Activated CD8-positive, alpha-beta T cell treated with anti-CD3 and anti-CD28 coated beads for 36 hours (primary cell): ENCODE data around the gene REC8. TPM values are rescaled to one million over a fixed set of nuclear protein-coding genes. Genes with fewer than 3 reads are reported as not detected.

ENCODE experiments used
- ATAC-seq: fragments of 200-7000 bp; cut with Tn5 transposase; one replicate; pipeline ENCODE4 v1.10.0; 2021; ENCODE audit warnings: mild to moderate bottlenecking, moderate library complexity
- CTCF ChIA-PET: fragments of 350-600 bp; sonication (Branson Sonifier 250); formaldehyde crosslinking; loops from one replicate; lab custom pipeline; 2021; ENCODE audit warnings: antibody characterized with exemption; lab: Charles Lee
- POLR2A ChIA-PET: fragments of 350-600 bp; sonication (Branson Sonifier 250); formaldehyde crosslinking; loops from one replicate; lab custom pipeline; 2021; ENCODE audit warnings: antibody characterized with exemption; lab: Charles Lee
- DNase-seq: peaks from one replicate; pipeline ENCODE4 v3.0.0-alpha.2; 2020
- H3K27ac Mint-ChIP-seq: one replicate; pipeline ENCODE4 v1.8.0; 2021; ENCODE audit warnings: mild to moderate bottlenecking, mixed read lengths
- H3K27me3 Mint-ChIP-seq: one replicate; pipeline ENCODE4 v1.8.0; 2021; ENCODE audit warnings: mixed read lengths
- H3K36me3 Mint-ChIP-seq: one replicate; pipeline ENCODE4 v1.8.0; 2021; ENCODE audit warnings: low read depth, mixed read lengths
- H3K4me1 Mint-ChIP-seq: one replicate; pipeline ENCODE4 v1.8.0; 2021; ENCODE audit warnings: low read depth, mixed read lengths
- H3K4me3 Mint-ChIP-seq: one replicate; pipeline ENCODE4 v1.8.0; 2021; ENCODE audit warnings: mild to moderate bottlenecking, moderate library complexity, mixed read lengths
- H3K9me3 Mint-ChIP-seq: one replicate; pipeline ENCODE4 v1.8.0; 2021; ENCODE audit warnings: mixed read lengths
- intact Hi-C: fragments of 100-400 bp; cut with micrococcal nuclease; formaldehyde crosslinking; loops from one replicate; pipeline ENCODE4 v1.10.0; 2022
- total RNA-seq, 2 experiments: library from RNA; stranded (reverse); gene quantifications; one replicate each; pipeline ENCODE4 v1.2.3, GENCODE V29; 2021
- TF ChIP-seq, protein P1 (sequence below): fragments of 200-600 bp; IDR thresholded peaks from one replicate; pipeline ENCODE4 v1.8.0; 2022; ENCODE audit warnings: antibody characterized with exemption, mild to moderate bottlenecking

REC8 gene
- total RNA-seq, 2 experiments from 2014 or later: 25.0 to 32.9 TPM

DNA sequence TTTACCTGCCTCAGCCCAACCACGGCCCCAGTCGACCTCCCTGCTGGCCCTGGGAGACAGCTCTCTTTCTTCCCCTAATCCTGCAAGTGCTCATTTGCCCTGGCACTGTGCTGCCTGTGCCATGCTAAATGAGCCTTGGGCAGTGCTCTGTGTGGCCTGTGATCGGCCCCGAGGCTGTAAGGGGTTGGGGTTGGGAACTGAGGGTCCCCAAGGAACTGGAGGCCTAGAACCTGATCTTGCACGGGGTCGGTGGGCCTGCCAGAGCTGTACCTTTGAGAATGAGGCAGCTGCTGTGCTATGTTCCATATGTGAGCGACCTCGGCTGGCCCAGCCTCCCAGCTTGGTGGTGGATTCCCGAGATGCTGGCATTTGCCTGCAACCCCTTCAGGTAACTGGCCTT is 21.8 kb upstream of the REC8 start:
- intact Hi-C loops: no loop called here
- DNase-seq (no peak), ATAC-seq (no peak)
- Mint-ChIP-seq H3K4me1 (peaks cover 35% of the 10 kb centered on the region), H3K36me3 (peaks cover 56% of the 10 kb centered on the region), H3K27ac (peak overlapping the region; percentile 12), H3K9me3 (no peaks in the 10 kb centered on the region), H3K4me3 (no peak overlapping the region), H3K27me3 (no peaks in the 10 kb centered on the region)
- ChIA-PET POLR2A (interaction anchor here (0.7 to 10.7 kb wide), 8 partner anchors 9 to 92 kb away, joined by 3 to 178 read pairs (median 4); partner anchors contain the start of genes DCAF11, EMC9, IPO4 and IRF9), CTCF (interaction anchor here (8.0 kb wide), 1 partner anchor 11 kb away, joined by 91 read pairs; the partner anchor contains the start of gene IRF9)
- TF ChIP-seq, protein P1, sequence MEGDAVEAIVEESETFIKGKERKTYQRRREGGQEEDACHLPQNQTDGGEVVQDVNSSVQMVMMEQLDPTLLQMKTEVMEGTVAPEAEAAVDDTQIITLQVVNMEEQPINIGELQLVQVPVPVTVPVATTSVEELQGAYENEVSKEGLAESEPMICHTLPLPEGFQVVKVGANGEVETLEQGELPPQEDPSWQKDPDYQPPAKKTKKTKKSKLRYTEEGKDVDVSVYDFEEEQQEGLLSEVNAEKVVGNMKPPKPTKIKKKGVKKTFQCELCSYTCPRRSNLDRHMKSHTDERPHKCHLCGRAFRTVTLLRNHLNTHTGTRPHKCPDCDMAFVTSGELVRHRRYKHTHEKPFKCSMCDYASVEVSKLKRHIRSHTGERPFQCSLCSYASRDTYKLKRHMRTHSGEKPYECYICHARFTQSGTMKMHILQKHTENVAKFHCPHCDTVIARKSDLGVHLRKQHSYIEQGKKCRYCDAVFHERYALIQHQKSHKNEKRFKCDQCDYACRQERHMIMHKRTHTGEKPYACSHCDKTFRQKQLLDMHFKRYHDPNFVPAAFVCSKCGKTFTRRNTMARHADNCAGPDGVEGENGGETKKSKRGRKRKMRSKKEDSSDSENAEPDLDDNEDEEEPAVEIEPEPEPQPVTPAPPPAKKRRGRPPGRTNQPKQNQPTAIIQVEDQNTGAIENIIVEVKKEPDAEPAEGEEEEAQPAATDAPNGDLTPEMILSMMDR: no peak

DNA sequence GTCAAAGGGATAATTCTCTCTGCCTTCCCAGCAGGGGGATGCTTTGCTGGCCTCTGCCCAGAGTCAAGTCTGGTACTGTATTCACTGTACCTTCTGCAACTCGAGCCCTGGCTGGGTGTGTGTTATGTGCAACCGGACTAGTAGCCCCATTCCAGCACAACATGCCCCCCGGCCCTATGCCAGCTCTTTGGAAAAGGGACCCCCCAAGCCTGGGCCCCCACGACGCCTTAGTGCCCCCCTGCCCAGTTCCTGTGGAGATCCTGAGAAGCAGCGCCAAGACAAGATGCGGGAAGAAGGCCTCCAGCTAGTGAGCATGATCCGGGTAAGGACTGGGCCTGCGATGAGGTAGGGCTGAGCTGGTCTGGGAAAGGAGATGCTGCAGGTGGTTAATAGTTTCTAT is 21.3 kb upstream of the REC8 start:
- H3K4me3 Mint-ChIP-seq: no peak overlapping the region
- intact Hi-C loops: no loop called here
- POLR2A ChIA-PET: interaction anchor here (0.7 to 10.7 kb wide), 8 partner anchors 9 to 93 kb away, joined by 3 to 178 read pairs (median 4); partner anchors contain the start of genes DCAF11, EMC9, GMPR2 and IPO4
- H3K36me3 Mint-ChIP-seq: peaks cover 57% of the 10 kb centered on the region
- ATAC-seq (no peak), DNase-seq (no peak)
- no peaks in the 10 kb centered on the region for H3K27me3 Mint-ChIP-seq
- peaks cover 30% of the 10 kb centered on the region for H3K4me1 Mint-ChIP-seq
- TF ChIP-seq, protein P1: no peak
- H3K27ac Mint-ChIP-seq: peak overlapping the region; percentile 12
- CTCF ChIA-PET: interaction anchor here (8.0 kb wide), 1 partner anchor 10 kb away, joined by 91 read pairs; the partner anchor contains the start of gene IRF9
- H3K9me3 Mint-ChIP-seq: no peaks in the 10 kb centered on the region

DNA sequence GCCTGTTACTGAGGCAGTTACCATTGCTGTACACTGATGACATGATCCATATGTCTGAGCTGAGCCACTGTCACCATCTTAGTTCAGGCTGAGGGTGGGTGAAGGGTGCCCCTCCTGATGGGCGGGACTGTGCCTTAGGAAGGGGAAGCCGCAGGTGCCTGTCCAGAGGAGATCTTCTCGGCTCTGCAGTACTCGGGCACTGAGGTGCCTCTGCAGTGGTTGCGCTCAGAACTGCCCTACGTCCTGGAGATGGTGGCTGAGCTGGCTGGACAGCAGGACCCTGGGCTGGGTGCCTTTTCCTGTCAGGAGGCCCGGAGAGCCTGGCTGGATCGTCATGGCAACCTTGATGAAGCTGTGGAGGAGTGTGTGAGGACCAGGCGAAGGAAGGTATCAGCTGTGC is 20.9 kb upstream of the REC8 start:
- Mint-ChIP-seq H3K27ac (no peak overlapping the region), H3K36me3 (peaks cover 57% of the 10 kb centered on the region), H3K27me3 (no peaks in the 10 kb centered on the region), H3K4me3 (no peak overlapping the region), H3K4me1 (peaks cover 25% of the 10 kb centered on the region), H3K9me3 (no peaks in the 10 kb centered on the region)
- ChIA-PET POLR2A (interaction anchor here (0.6 to 10.7 kb wide), 9 partner anchors 10 to 123 kb away, joined by 3 to 178 read pairs (median 3); partner anchors contain the start of genes EMC9, GMPR2, IPO4 and IRF9), CTCF (interaction anchor here (0.8 to 8.0 kb wide), 2 partner anchors 10 to 15 kb away, joined by 3 to 91 read pairs; partner anchors contain the start of genes IRF9 and PSME1)
- TF ChIP-seq, protein P1: no peak
- DNase-seq: no peak
- intact Hi-C loops: no loop called here
- no peak for ATAC-seq

DNA sequence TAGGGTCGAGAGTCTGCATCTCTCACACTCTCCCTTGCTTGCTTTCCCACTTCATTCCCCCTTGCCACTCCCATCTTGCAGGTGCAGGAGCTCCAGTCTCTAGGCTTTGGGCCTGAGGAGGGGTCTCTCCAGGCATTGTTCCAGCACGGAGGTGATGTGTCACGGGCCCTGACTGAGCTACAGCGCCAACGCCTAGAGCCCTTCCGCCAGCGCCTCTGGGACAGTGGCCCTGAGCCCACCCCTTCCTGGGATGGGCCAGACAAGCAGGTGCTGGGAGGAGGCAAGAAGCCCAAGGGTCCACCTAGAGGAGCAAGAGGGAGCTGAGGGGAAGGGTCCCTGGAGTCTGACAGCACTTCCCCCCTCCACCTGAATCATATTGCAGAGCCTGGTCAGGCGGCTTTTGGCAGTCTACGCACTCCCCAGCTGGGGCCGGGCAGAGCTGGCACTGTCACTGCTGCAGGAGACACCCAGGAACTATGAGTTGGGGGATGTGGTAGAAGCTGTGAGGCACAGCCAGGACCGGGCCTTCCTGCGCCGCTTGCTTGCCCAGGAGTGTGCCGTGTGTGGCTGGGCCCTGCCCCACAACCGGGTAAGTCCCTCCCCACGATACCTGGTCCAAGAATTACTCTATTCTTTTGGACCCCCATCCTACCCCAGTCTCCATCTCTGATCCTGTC is 20.3 kb upstream of the REC8 start:
- peaks cover 25% of the 10 kb centered on the region for H3K4me1 Mint-ChIP-seq
- intact Hi-C loops: no loop called here
- H3K27ac Mint-ChIP-seq: no peak overlapping the region
- DNase-seq (no peak), ATAC-seq (no peak)
- POLR2A ChIA-PET: interaction anchor here (0.6 to 10.7 kb wide), 9 partner anchors 11 to 157 kb away, joined by 3 to 178 read pairs (median 3); partner anchors contain the start of genes GMPR2, IRF9 and PSME1
- H3K9me3 Mint-ChIP-seq: no peaks in the 10 kb centered on the region
- CTCF ChIA-PET: interaction anchor here (0.8 to 8.0 kb wide), 3 partner anchors 9 to 32 kb away, joined by 3 to 91 read pairs (median 3); partner anchors contain the start of genes IRF9 and PSME1
- TF ChIP-seq, protein P1: no peak
- peaks cover 57% of the 10 kb centered on the region for H3K36me3 Mint-ChIP-seq
- no peak overlapping the region for H3K4me3 Mint-ChIP-seq
- H3K27me3 Mint-ChIP-seq: no peaks in the 10 kb centered on the region
